ENCODE measurements around the gene POLR1H.

POLR1H gene

DNA sequence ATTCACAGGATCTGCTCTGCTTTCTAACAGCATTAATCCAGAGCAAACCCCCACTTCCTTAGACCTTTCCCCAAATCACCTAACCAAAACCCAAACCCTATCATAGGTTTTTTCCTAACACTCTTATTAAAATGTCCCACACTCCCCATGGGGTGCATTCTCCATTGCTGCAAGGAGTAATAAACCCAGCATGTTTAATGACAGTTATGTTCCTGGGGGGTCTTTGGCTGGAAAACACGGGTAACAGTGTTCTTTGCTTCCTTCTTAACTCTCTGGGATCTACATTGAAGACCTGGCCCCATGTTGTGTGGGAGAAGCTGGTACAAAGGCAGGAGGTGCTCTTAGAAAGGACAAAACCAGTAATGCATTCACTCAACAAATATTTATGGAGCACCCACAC is 35.8 kb downstream of the POLR1H start:
- no peak for DNase-seq (ENCODE audit: low read depth)

DNA sequence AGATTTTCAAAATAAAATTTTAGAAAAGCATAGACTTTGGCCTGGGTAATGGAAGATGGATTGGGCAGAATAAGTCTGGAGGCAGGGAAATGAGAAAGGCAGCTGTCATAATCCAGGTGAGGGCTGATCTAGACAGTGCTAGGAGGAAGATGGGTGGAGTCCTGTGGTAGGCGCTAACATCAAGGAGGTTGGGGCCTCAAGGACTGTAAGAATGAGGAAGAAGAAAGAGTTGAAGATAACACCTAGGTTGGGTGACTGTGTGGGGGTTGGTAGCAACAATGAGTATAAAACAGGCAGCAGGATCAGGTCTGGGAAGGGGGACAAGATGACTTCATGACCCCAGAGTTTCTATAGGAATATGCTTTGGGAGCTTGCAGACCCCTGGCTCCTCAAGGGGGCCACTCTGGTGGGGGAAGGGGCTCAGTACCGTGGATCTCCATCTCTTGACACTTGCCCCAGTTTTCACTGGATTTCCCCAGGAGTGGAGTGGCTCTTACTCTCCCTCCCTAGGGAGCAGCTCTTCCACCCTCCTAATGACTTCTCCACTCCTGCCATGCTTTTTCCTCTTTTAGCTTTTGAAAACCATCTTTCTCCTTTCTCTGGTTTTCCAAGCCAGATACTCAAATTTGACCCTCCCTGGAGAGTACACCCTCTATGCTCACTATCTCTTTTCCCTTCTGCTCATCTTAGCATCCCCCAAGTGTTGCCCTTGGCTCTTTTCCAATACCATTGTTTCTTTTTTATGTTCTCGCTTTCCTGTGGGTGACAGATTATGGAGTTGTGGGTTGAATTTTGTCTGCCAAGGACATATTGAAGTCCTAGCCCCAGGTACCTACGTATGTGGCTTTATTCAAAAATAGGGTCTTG is 37.1 kb downstream of the POLR1H start:
- DNase-seq (ENCODE audit: low read depth), result no peak

DNA sequence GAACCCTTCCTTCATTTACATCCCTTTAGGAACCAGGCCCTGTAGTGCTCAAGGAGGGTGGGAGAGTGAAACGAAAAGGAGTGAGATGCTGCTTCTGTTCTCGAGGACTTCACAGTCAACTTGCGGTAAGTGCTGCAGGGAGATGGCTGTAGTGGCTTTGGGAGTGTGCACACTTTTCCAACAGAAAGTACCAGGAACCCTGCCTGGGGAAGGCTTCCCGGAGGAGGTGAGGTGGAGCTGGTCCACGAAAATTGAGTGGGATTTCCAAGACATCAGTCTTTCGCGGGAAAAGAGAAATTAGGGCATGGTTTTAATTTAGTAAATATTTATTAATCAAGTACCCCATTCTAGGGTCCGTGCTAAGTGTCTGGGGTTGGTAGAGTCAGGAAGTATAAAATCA is 39.1 kb downstream of the POLR1H start:
- no peak for DNase-seq (ENCODE audit: low read depth)

DNA sequence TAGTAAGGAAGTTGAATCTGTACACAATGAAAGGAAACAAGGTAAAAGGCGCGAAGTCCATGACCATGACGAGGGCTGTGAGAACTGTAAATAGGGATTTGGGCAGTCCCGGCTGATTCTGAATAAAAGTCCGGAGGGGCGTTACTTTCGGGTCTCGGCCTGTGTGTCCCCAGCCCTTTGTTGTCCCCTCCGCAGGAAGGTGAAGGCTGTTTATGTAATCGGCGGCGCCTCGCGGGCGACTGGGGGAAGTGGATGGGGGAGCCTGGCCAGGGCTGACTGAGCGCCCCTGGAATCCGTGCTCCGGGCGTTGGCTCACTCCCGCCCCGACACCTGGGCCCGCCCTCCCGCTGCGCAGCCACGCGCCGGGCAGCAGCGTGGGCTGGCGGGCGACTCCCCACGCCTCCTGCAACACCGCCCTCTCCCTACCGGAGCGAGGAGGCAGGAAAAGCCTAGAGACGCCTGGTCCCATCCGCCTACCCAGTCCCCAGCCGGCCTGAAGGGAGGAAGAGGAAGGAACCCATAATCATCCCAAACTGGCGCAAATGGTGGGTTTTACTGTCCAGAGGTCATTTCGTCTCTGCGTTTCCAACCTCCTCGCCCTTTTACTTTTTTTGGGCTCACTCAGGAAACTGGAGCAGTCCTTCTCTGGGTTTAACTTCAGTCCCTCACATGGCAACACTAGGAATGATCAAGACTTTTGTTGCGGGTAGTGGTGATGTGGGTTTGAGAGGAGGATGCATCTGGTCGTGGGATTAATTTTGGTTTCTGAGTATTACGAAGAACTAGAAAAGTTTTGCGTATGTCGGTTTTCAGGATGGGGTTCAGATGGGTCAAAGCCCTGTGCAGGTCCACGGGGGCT is 39.7 kb downstream of the POLR1H start:
- DNase-seq (ENCODE audit: low read depth), result no peak

DNA sequence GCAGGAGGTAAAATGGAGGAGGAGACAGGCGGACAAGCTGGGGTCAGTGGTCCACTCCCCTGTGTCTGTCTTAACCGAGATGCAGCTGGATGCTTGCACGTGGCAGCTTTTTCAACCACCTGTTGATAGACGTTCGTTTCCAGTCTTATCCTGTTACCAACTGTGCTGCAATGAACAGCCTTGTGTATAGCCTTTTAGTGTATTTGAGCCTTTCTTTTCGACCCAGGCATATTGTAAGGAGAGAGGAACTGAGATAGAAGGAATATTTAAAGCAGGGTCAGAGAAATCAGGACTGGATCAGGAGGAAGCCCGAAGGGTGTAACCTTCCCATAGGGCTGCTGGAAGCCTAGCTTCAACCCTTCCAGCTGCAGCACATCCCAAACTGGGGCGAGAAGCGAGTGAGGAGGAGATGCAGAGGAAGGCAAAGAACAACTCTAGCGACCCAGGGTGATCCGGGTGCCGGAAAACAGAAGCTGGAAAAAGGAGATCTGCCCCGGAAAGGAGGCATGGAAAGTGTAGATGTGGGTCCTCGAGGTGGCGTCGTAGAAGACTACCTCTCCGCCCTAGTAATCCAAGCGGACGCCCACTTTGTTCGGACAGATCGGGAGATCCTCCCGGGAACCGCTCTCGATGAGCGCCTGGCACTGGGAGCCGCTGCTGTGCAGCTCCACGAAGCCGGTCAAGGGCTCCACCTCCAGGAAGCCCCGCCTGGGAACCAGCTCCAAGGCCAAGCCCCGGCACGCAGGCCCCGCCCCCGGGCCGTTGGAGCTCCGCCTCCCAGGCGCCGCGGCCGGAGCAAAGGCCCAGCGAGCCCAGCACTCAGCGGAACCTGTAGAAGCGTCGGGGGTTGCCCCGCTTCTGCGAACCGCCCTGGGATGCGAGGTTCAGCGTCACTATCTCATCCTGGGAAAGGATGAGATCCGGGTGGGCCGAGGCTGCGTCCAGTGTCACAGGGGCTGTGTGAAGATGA is 40.7 kb downstream of the POLR1H start:
- DNase-seq (ENCODE audit: low read depth), result peak; percentile 82

DNA sequence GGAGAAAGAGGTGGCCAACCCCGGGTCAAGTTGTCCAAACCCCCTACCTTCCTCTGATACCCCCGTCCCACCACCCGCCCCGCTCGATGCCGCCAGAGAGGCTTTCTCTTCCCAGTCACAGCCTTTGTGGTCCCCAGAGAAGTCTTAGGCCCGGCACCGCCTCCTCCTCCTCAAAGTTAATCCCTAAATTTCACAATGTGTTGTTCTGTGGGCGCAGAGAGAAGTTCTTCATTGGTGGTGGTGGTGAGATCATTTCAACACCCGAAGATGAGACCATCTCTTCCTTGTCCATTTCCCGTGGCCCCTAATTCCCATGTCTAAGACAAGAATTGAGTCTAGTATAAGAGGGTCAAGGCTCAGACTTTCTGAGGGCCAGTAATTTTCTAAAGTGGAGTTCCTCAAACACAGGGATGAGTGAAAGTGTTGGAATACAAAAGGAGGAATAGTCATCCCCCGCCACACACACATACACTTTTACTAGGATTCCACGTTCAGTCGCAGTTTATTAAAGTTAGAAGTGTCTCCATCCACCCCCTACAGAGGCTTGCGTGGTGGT is 41.4 kb downstream of the POLR1H start:
- peak; percentile 90 for DNase-seq (ENCODE audit: low read depth)

DNA sequence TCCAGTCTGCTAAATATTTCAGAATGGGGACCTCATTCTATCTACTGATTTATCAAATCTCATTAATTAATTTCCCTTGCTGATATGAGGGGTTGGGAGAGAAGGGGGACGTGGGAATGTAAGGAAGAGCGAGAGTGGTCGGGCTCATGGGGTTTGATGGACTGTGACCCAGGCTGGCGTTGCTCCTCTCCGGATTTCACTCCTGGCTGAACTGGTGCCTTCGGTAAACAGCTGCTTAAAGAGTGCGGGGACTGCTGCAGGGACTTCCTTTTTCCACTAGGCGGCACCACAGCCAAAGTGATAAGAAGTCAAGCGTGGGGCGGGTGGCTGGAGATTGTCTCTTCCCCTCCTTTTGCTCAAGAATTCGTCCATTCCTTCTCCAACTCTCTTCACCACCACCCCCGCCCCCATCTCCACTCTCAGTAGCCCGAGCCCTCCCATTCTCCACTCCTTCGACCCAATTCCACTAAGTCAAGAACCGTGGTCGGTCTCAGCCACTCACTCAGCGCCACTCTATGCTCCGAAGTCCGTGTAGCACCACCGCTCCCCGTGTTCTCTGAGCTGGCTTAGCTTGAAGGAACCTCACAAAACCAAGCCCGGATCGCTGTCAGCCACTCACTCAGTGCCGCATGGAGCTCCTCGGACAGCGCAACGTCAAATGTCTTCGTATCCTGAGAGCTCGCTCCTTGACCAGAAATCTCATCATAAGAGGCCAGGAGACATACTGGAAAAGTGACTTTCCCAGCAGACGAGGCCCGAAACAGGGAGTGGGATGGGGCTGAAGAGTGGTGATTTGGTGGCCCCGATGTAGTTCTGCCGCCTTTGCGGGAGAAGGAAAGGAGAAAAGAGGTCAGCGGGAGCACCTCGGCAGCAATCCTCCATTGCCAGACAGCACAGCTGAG is 42.2 kb downstream of the POLR1H start:
- peak; percentile 89 for DNase-seq (ENCODE audit: low read depth)

DNA sequence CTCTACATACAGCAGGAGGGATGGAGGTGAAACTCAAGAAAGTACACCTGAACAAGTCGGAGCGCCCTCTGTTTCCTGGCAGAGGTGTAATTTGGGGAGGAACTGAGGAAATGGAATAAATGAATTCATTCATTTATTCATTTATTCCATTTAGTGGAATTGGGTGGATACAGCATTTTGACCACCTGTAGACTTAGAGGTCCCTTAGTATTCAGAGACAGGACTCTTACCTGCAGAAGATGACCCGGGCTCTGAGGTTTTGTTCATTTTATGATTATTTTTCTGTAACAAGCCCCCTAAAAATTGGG is 42.8 kb downstream of the POLR1H start:
- no peak for DNase-seq (ENCODE audit: low read depth)

DNA sequence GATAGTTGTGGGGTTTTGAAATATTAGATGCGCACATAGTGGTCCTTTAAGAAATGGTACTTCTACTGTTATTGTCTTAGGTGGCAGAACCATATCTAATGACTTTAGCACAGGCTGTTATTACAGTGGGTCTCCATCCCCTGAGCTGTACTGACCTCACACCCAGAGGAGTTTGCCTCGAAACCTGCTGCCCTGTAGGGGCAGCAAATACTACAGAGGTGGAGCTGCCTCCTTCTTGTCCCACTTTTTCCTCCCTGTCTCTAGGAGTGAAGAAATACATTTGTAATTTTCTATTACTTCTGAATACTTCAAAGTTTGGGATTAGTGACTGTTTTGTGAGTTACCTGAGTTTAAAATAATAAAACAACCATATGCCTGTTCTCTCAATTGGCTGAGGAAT is 43.6 kb downstream of the POLR1H start:
- no peak for DNase-seq (ENCODE audit: low read depth)

DNA sequence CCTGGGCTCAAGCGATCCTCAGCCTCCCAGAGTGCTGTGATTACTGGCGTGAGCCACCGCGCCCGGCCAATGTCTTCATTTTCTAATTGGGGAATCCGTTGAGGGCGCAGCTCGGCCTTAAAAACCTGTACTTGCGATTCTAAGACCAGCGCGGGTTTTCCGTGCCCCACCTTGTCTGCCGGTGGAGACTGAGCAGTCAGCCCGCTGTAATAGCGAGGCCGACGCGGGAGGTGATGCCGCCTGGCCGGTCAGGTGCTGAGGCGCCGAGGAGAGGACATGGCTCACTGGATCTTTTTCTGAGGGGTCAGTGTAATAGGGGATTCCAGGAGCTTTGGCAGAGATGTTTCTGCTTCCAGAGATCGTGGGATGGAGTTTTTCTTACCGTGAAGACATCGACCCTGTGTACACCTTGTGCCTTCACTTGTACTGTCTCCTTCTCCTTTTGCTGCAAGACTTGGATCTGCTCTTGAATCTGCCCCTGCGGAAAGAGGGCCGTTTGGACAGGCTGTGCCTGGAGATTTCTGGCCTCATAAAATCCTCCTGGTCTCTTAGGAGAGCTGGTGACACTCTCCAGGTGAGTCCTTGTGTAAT is 50.3 kb downstream of the POLR1H start:
- no peak for DNase-seq (ENCODE audit: low read depth)

DNA sequence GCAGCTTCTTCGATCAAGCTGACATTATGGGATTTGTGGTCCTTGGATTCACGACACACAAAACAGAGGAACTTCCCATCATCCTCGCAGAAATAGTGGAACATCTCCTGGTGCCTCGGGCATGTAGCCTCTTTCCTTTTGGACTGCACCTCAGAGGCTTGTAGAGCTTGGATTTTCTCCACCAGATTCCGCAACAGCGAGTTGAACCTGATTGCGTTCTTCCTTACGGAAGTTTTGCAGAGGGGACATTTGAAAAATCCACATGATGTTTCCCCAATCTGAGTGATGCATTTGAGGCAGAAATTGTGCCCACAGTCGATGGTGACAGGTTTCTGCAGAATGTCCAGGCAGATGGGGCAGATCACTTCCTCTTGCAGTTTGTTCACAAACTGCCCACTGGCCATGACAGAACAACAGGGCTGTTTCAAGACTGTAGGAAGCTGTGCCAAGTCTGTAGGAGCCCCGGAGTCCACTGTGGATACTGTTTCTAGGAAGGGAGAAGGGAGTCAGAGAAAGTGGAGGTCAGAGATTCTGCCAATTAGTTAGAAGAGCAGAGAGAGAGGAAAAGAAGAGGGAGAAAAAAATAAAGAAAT is 51.4 kb downstream of the POLR1H start:
- no peak for DNase-seq (ENCODE audit: low read depth)

DNA sequence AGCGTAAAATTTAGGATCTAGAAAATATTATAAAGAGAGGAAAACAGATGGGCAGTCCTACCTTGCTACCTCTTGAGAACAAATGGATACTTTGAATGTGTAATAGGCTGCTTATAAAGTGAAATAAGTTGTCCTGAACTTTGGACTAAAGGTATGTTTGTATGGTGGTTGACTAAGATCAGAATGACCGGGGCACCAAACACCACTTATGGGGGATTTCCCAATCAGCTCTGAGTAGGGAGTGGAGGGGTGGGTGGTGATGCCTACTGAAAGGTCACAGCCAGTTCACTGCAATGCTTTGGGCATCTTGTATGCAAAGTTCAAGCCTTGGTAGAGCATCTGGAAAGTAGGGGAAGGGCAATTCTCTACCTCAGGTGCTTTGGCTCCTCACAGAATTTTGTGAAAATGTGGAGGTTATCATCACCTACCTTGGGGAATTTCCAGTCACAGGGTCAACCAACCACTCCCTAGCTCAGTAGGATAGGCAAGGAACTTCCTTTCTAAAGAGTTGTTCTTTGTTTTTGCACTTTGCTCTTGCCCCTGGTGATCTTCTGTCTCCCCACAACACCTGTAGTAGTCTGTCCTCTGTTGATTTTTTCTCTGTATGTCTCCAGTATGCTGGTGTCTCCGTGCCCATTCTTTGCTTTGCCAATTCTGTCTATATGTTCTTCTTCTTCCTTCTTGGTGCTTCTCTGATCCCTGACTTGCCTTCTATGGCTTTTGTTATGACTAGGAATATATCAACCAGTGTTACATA is 52.1 kb downstream of the POLR1H start, which contains the start of gene TRIM31:
Gene TRIM31 (minus strand): TSS at position 88 of the 757 bp plus-strand sequence. CDS start 285 bp downstream, outside the sequence.
- no peak for DNase-seq (ENCODE audit: low read depth)

DNA sequence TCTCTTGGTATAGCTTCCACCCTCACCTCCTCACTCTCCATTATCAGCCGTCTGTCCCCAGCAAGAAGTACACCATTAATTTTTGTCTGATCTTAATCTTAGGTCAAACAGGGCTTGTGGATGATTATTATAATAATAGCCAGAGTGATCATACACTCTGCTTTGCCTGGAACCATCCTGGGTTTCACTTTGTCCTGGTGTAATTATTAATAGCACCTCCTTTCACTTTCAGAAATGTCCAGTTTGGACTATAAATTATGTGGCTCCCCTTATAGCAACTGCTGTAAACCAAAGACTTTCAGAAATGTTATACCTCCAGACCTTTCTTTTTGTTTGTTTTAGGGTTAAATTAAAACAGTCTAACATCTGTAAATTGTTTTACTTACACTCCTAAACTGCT is 52.8 kb downstream of the POLR1H start:
- DNase-seq (ENCODE audit: low read depth), result no peak

Measured in iris pigment epithelial cell (primary cell).